Right lobe of liver (tissue), 6 donors: Measurements from ENCODE around the gene PARD6A. TPM values are rescaled to one million over a fixed set of nuclear protein-coding genes. Genes with fewer than 3 reads are reported as not detected.
A peak's percentile ranks its signal among the peaks of the same experiment; 100 is the strongest.

Experiments
- ATAC-seq, 4 donors: fragments of 200-7000 bp; cut with Tn5 transposase; one replicate each; pipeline ENCODE4 v1.9.1; 2020; ENCODE audit warnings: mild to moderate bottlenecking in 4 of 4, moderate library complexity in 4 of 4
- DNase-seq, 3 donors: peaks; one replicate each; pipeline ENCODE4 v3.0.0-alpha.2; 2020
- H3K27ac ChIP-seq, 3 donors: fragments of 200-600 bp; one replicate each; pipeline ENCODE4 v1.8.0; 2022
- H3K27me3 ChIP-seq, 2 donors: fragments of 200-600 bp; one replicate each; pipeline ENCODE4 v1.8.0; 2022
- H3K36me3 ChIP-seq, 4 donors: fragments of 200-600 bp; sonication (generic) in 1 of 4; one replicate each; pipeline versions ENCODE4 v1.5.1 to v1.8.0; 2017 to 2022; ENCODE audit warnings: control low read depth in 1 of 4
- H3K4me1 ChIP-seq, 4 donors: fragments of 200-600 bp; sonication (generic) in 1 of 4; one replicate each; pipeline versions ENCODE4 v1.5.1 to v1.8.0; 2017 to 2022; ENCODE audit warnings: control low read depth in 1 of 4
- H3K4me3 ChIP-seq, 3 donors: fragments of 200-600 bp; one replicate each; pipeline ENCODE4 v1.8.0; 2022
- H3K9me3 ChIP-seq, 4 donors: fragments of 200-600 bp; sonication (generic) in 1 of 4; one replicate each; pipeline versions ENCODE4 v1.5.1 to v1.8.0; 2017 to 2022; ENCODE audit warnings: control low read depth in 1 of 4
- CTCF ChIP-seq, 4 donors: fragments of 200-600 bp in 3 of 4; fragments of 450-650 bp in 1 of 4; IDR thresholded peaks; one replicate each; pipeline versions ENCODE4 v1.5.1 to v1.8.0; 2016 to 2022; ENCODE audit warnings: antibody characterized with exemption in 4 of 4, mild to moderate bottlenecking in 2 of 4
- POLR2A ChIP-seq: fragments of 450-650 bp; IDR thresholded peaks from one replicate; pipeline ENCODE4 v1.6.1; 2017; ENCODE audit warnings: antibody characterized with exemption, mild to moderate bottlenecking
- WGBS: methylation state at CpG from one replicate; pipeline ENCODE4 v1.1.6; 2018; ENCODE audit warnings: low coverage, low lambda C conversion rate; ENCODE audit not compliant: insufficient coverage; ENCODE audit errors: missing lambda C conversion rate; 5-methylcytosine and 5-hydroxymethylcytosine counted together
- intact Hi-C, 2 donors: fragments of 100-400 bp; cut with DNase I; formaldehyde crosslinking; loops; one replicate each; pipeline versions ENCODE4 v1.11.2 to v1.14.1; 2022
- total RNA-seq, 6 experiments: library from RNA; depleted of rRNA in 2 of 6; stranded (reverse); fragments of >200 nt in 2 of 6; fragmentation: NEBNext Ultra II Directional in 3 of 6; extraction: Animal tissue kit (Norgen Biotek cat#: 25700) in 3 of 6; gene quantifications; one replicate each; pipeline versions ENCODE4 v1.1.0 to v1.2.4, GENCODE V29; 2016 to 2023
- donor health status: DM: no; HTN: yes; CAD: no.
- donor health status: DM: no; HTN: no; CAD: no.
- donor health status: DM: no; HTN: no; CAD: no.
- donor health status: DM: no; HTN: yes; CAD: no.
- donor health status: DM: no; HTN: yes; CAD: no.

Gene PARD6A
- total RNA-seq, 6 experiments from 2014 or later, result 1.3 to 4.8 (median 2.6) TPM

GRCh38 chr16:67661886-67662652 lies 1.3 kb downstream of the PARD6A start:
- Histone ChIP-seq H3K36me3 (no peaks in the 10 kb centered on the region), H3K27ac (no peak overlapping the region), H3K4me1 (peaks cover 0 to 20% (median 6%) of the 10 kb centered on the region in 4 donors), H3K4me3 (no peak overlapping the region), H3K9me3 (no peaks in the 10 kb centered on the region), H3K27me3 (no peaks in the 10 kb centered on the region)
- 92% methylated on average over 7 of the region's 34 CpGs for WGBS
- TF ChIP-seq CTCF (IDR thresholded peaks at IDR 0.05), result no peak
- TF ChIP-seq POLR2A, result no peak
- ATAC-seq (no peak), DNase-seq (no peak)
- intact Hi-C loops, result no loop called here

GRCh38 chr16:67662653-67663010 lies 1.9 kb downstream of the PARD6A start:
- DNase-seq, result no peak
- H3K4me3 ChIP-seq, result no peak overlapping the region
- intact Hi-C loops, result no loop called here
- H3K9me3 ChIP-seq, result no peaks in the 10 kb centered on the region
- ATAC-seq, result no peak
- peaks cover 0 to 25% (median 10%) of the 10 kb centered on the region in 4 donors for H3K4me1 ChIP-seq
- TF ChIP-seq CTCF (IDR thresholded peaks at IDR 0.05), result no peak
- H3K36me3 ChIP-seq, result no peaks in the 10 kb centered on the region
- H3K27ac ChIP-seq, result no peak overlapping the region
- no peaks in the 10 kb centered on the region for H3K27me3 ChIP-seq

GRCh38 chr16:67663151-67663876 lies 2.6 kb downstream of the PARD6A start:
- intact Hi-C loops, result no loop called here
- no peak overlapping the region for H3K4me3 ChIP-seq
- ATAC-seq, result peak in 1 of 4 donors; percentile 0
- H3K27me3 ChIP-seq, result no peaks in the 10 kb centered on the region
- H3K36me3 ChIP-seq, result no peaks in the 10 kb centered on the region
- peak overlapping the region in 1 of 3 donors; percentile 47 for H3K27ac ChIP-seq
- peaks cover 0 to 31% (median 14%) of the 10 kb centered on the region in 4 donors for H3K4me1 ChIP-seq
- 20% methylated on average over 1 of the region's 25 CpGs for WGBS
- no peaks in the 10 kb centered on the region for H3K9me3 ChIP-seq
- peak in 2 of 4 donors; percentile 11 to 28 for TF ChIP-seq CTCF (IDR thresholded peaks at IDR 0.05)
- no peak for TF ChIP-seq POLR2A
- DNase-seq, result peak in 2 of 3 donors; percentile 77 to 82

- Histone ChIP-seq H3K27ac (no peak overlapping the region), H3K4me3 (no peak overlapping the region), H3K4me1 (peaks cover 0 to 36% (median 16%) of the 10 kb centered on the region in 4 donors), H3K36me3 (no peaks in the 10 kb centered on the region), H3K9me3 (no peaks in the 10 kb centered on the region), H3K27me3 (no peaks in the 10 kb centered on the region)
- intact Hi-C loops, result no loop called here
- DNase-seq, result no peak
- TF ChIP-seq POLR2A (no peak), CTCF (IDR thresholded peaks at IDR 0.05) (no peak)
- WGBS, result no CpG with 5 or more reads among the region's 6 CpGs
- ATAC-seq, result no peak
These were observed 3.1 kb downstream of the PARD6A start for GRCh38 chr16:67663877-67664222.
